NCI-H460 (cell line): ENCODE data around the gene KCNMB1. TPM values are rescaled to one million over a fixed set of nuclear protein-coding genes. Genes with fewer than 3 reads are reported as not detected.

Experiments
- DNase-seq: peaks from one replicate; pipeline ENCODE4 v3.0.0-alpha.2; 2016; ENCODE audit warnings: low read depth; ENCODE audit errors: extremely low read depth
- total RNA-seq: library from RNA; depleted of rRNA; stranded (reverse); fragments of >200 nt; shearing (Covaris generic); gene quantifications from 2 replicates; pipeline ENCODE4 v1.2.3, GENCODE V29; 2014

The KCNMB1 gene
- total RNA-seq, 1 experiment from 2014 or later: not detected

DNA sequence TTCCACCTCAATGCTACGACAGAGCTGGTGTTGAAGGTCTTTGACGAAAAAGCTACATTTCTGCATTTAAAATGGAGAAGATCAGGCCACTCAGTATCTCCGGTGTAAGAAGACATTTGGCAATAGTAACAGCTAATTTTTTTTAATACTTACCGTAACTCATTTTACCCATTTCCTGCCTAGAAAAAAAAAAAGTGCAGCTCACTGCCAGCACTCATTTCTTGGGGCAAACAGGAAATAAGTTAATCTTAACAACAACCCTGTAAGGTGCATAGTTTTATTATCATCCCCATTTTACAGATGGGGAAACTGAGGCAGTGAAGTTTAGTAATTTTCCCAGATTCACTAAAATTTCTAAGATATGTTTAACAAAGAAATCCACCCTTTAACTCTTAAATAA, 27.4 kb upstream of the KCNMB1 start:
- no peak for DNase-seq

DNA sequence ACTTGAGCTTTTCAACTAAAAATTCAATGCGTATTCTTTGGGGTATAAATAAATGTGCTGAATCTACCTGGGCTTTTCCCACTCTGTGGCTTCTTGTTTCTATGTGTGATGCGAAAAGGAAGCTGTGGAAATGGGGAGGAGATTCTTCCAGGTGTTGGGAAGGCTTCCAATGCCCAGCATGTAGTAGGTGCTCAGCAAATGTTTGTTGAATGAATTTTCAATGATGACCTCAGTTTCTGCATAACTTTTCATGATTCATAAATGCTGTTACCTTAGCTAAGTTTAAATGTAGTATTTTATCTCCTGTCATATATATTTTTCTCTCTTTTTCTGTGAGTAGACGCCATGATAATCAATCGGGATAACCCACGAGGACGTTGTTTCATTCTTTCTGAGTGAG, 25.6 kb upstream of the KCNMB1 start:
- DNase-seq: no peak

GRCh38 chr5:170413897-170414296, 24.7 kb upstream of the KCNMB1 start:
- DNase-seq: no peak

- DNase-seq: no peak
Observed at GRCh38 chr5:170411100-170411499, 21.9 kb upstream of the KCNMB1 start.

GRCh38 chr5:170410401-170410800, 21.2 kb upstream of the KCNMB1 start:
- DNase-seq: no peak

- no peak for DNase-seq
Observed at GRCh38 chr5:170408877-170409660, 19.9 kb upstream of the KCNMB1 start.

- DNase-seq: no peak
Observed at GRCh38 chr5:170408226-170408625, 19.1 kb upstream of the KCNMB1 start.

- no peak for DNase-seq
Observed at GRCh38 chr5:170407062-170407461, 17.9 kb upstream of the KCNMB1 start.

DNA sequence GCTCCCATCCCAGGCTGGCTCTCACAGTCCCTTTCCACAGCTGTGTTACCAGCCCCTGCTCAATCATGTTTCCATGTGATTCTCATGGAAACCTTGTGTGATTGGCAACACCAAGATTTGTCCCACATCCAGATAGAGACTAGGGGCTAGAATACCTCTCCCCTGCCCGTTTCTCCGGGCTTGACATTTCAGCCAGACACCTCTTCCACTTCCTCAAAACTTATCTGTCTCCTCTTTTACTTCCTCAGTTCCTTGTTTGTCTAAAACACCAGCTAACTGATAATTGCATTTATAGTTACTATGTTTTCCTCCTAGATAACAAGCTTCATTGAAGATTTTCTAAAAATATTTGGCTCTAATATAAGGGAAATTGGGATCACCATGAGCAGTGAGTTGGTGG, 16.6 kb upstream of the KCNMB1 start:
- no peak for DNase-seq

GRCh38 chr5:170404398-170404797, 15.2 kb upstream of the KCNMB1 start:
- no peak for DNase-seq

DNA sequence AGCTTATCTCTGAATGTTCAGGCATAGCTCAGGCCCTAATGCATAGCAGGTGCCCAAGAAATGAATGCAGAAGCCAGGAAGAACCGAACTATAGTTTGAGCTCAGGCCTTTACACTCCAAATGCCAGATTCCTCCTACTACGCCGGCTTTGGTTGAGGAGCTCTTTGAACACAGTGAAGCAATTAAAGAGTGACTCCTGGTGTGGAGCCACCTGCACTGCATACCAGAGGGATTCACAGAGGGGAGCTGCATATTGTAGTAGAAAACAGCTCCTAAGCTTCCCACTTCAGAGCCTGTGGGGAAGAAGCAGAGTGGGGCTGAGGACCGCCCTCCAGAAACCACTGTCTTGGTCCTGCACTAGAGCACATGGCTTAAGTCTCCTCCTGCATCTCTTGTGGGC, 14.5 kb upstream of the KCNMB1 start:
- no peak for DNase-seq

- DNase-seq: no peak
Observed at GRCh38 chr5:170402508-170402907, 13.3 kb upstream of the KCNMB1 start.

DNA sequence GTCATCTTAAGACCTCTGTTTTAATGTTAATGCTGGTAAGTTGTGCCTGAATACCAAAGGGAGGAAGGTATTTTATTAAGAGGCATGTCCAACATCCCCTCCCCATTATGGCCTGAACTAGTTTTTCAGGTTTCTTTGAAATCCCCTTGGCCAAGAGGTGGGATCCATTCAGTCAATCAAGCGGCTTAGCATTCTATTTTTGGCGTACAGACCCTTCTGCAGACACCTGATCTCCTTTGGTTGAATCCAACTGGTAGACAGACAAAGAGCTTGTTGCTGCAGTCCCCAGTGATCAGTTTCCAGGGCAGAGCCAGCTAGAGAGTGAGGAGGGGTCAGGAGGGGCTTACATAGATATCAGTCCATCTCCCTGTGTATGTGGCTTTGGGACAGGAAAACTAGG, 7.9 kb upstream of the KCNMB1 start:
- DNase-seq: no peak

- DNase-seq: no peak
Observed at GRCh38 chr5:170393958-170394357, 4.8 kb upstream of the KCNMB1 start.

GRCh38 chr5:170393235-170393634, 4.1 kb upstream of the KCNMB1 start:
- DNase-seq: no peak

DNA sequence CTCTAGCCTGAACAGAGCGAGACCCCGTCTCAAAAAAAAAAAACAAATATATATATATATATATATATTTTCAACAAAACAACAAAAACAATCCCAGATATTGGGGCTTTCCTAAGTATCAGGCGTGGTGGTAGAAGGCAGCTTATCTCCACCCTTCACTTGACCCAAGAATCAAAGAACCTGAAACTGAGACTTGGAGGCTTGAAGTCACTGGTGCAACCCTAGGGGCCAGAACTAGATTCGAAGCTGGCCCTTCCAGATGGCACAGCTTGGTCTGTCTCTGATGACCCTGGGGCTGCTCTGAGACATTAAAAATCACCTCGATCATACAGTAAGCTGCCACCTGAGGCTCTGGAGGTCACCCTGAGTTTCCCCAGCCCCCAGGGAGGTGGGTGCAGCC, 1.3 kb upstream of the KCNMB1 start:
- no peak for DNase-seq

DNA sequence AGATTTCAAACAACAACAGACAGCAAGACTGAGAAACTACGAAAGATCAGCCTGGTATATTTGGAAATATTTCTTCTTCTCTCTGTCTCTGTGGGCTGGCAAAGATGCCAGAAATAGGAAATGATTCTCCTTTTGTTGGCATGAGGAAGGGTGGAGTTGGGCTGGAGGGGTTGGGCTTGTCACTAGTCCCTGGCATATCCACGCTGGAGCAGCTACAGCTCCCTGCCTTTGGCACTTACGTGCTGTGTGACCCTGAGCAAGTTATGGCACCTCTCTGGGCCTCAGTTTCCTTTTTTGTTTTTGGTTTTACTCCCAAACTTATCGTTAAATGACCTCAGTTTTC, 354 bp upstream of the KCNMB1 start:
- no peak for DNase-seq

DNA sequence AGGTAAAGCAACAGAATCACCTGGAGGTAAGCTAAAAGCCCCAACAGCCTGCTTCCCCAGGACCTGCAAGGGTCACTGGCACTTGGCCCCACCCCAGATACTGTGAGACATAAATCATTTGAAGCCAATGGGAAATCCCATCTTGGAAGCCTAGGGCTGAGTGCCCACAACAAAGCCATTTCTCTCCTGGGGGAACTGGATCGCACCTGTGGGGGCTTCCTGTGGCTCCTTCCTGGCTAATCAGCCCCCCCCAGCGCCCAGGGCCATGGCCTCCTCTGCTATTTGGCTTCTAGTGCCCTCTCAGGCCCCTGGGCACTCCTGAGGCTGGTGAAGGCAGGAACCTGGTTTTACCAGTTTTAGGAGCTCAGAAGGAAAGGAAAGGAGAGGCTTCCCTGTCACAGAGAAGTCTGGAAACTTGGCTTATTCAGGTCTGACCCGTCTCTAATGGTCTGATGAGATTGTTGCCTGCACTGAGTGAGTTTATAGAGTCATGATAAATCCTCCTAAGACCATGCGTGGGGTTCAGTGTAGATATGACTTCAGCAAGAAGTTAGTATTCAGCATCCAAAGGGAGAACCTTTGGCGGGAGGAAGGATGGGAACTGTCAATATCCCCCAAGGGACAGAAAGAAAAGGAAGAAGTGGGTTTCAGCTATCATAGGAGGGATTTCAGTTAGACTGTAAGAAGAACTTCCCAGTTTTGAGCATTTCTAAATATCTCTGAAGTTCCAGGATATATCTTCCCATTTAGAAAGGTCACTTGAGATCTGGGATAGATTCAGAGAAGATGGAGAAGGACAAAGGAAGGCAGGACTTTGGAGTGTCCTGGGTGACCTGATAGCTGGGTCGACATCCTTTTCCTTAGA, 1.2 kb downstream of the KCNMB1 start:
- no peak for DNase-seq

GRCh38 chr5:170386743-170387395, 2.3 kb downstream of the KCNMB1 start:
- no peak for DNase-seq

- no peak for DNase-seq
Observed at GRCh38 chr5:170383227-170383626, 5.9 kb downstream of the KCNMB1 start.

GRCh38 chr5:170382790-170383189, 6.4 kb downstream of the KCNMB1 start:
- no peak for DNase-seq
